Lower leg skin (tissue), 4 donors: ENCODE data around the gene ASXL1. TPM values are rescaled to one million over a fixed set of nuclear protein-coding genes. Genes with fewer than 3 reads are reported as not detected.
"Not testable (repeated sequence)": the region's sequence is repeated elsewhere in the genome, so short reads cannot be mapped to it uniquely, and the experiment has no call there.

ENCODE experiments used
- DNase-seq, 2 donors: peaks; one replicate each; pipeline ENCODE4 v3.0.0-alpha.2; 2019; ENCODE audit warnings: low spot score in 2 of 2
- H3K4me3 ChIP-seq: fragments of 200-600 bp; sonication (generic); 2 replicates; pipeline ENCODE4 v1.5.1; 2017; ENCODE audit warnings: mild to moderate bottlenecking, low read depth; ENCODE audit not compliant: poor library complexity, severe bottlenecking
- CTCF ChIP-seq, 3 donors: fragments of 450-650 bp; IDR thresholded peaks; one replicate each; pipeline ENCODE4 v1.5.1; 2016; ENCODE audit warnings: antibody characterized with exemption in 3 of 3, mild to moderate bottlenecking in 3 of 3, moderate library complexity in 2 of 3
- POLR2A ChIP-seq, 2 donors: fragments of 450-650 bp; IDR thresholded peaks; one replicate each; pipeline ENCODE4 v1.6.1; 2016 to 2017; ENCODE audit warnings: antibody characterized with exemption in 2 of 2, mild to moderate bottlenecking in 1 of 2, moderate library complexity in 1 of 2
- WGBS, 2 donors: methylation state at CpG; one replicate each; pipeline ENCODE4 v1.1.5; 2018; 5-methylcytosine and 5-hydroxymethylcytosine counted together
- intact Hi-C: fragments of 100-400 bp; cut with DNase I; formaldehyde crosslinking; loops from one replicate; pipeline ENCODE4 v1.15.0; 2023; ENCODE audit warnings: low total_unique reads
- total RNA-seq, 4 donors: library from RNA; depleted of rRNA; stranded (reverse); fragments of >200 nt; gene quantifications; one replicate each; pipeline ENCODE4 v1.1.0, GENCODE V29; 2016

The ASXL1 gene
- total RNA-seq, 4 donors from 2014 or later, result 29.1 to 84.8 (median 32.6) TPM

GRCh38 chr20:32368323-32368722 is 10.2 kb downstream of the ASXL1 start:
- TF ChIP-seq POLR2A (IDR thresholded peaks at IDR 0.05), result no peak
- TF ChIP-seq CTCF (IDR thresholded peaks at IDR 0.05), result no peak
- H3K4me3 ChIP-seq, result no peak overlapping the region
- intact Hi-C loops, result no loop called here
- DNase-seq, result no peak

- intact Hi-C loops, result no loop called here
- no peak overlapping the region for H3K4me3 ChIP-seq
- no peak for DNase-seq
- WGBS, 2 donors, result 83% methylated on average over 6 of the region's 6 CpGs
- TF ChIP-seq POLR2A (IDR thresholded peaks at IDR 0.05), result no peak
- TF ChIP-seq CTCF (IDR thresholded peaks at IDR 0.05), result no peak
Observed at GRCh38 chr20:32368925-32369324, 10.8 kb downstream of the ASXL1 start.

GRCh38 chr20:32370897-32371296 is 12.8 kb downstream of the ASXL1 start:
- intact Hi-C loops, result no loop called here
- no peak for DNase-seq
- no peak for TF ChIP-seq POLR2A (IDR thresholded peaks at IDR 0.05)
- TF ChIP-seq CTCF (IDR thresholded peaks at IDR 0.05), result no peak
- 98% methylated on average over 2 of the region's 2 CpGs for WGBS, 2 donors
- H3K4me3 ChIP-seq, result no peak overlapping the region

GRCh38 chr20:32378461-32378860 is 20.3 kb downstream of the ASXL1 start:
- H3K4me3 ChIP-seq, result no peak overlapping the region
- intact Hi-C loops, result no loop called here
- WGBS, 2 donors, result 76 to 85% methylated on average over 2 of the region's 2 CpGs

GRCh38 chr20:32380037-32380436 is 21.9 kb downstream of the ASXL1 start:
- intact Hi-C loops, H3K4me3 ChIP-seq, DNase-seq: not testable (repeated sequence)
- 95 to 96% methylated on average over 9 of the region's 9 CpGs for WGBS, 2 donors

More at GRCh38 chr20:32378461-32378860, 20.3 kb downstream of the ASXL1 start:
- no peak for DNase-seq
- no peak for TF ChIP-seq CTCF (IDR thresholded peaks at IDR 0.05)
- TF ChIP-seq POLR2A (IDR thresholded peaks at IDR 0.05), result no peak

GRCh38 chr20:32380745-32381144 is 22.6 kb downstream of the ASXL1 start:
- intact Hi-C loops, result no loop called here
- no peak overlapping the region for H3K4me3 ChIP-seq
- DNase-seq, result no peak
- 89% methylated on average over 3 of the region's 3 CpGs for WGBS, 2 donors
- TF ChIP-seq POLR2A (IDR thresholded peaks at IDR 0.05) (no peak), CTCF (IDR thresholded peaks at IDR 0.05) (no peak)
